Measurements from ENCODE around the gene TPRX2.
"Not testable (repeated sequence)": the region's sequence is repeated elsewhere in the genome, so short reads cannot be mapped to it uniquely, and the experiment has no call there.

GRCh38 chr19:47818221-47818620 lies 40.8 kb upstream of the TPRX2 start:
- TF ChIP-seq CTCF (conservative IDR thresholded peaks at IDR 0.05 in 1 of 2, IDR thresholded peaks at IDR 0.05 in 1 of 2; ENCODE audit: low read depth in 1 of 2, low read length in 2 of 2); EZH2 (IDR thresholded peaks at IDR 0.05; ENCODE audit: low read length, missing control alignments): not testable (repeated sequence)
